A549 treated with GW870086 at 1 μM for 4 hours (cell line): ENCODE data around the gene AFAP1L2. TPM values are rescaled to one million over a fixed set of nuclear protein-coding genes. Genes with fewer than 3 reads are reported as not detected.

Experiments used
- total RNA-seq: library from RNA; stranded (reverse); fragments of 200-300 nt; extraction: Qiagen RNA extraction; gene quantifications from 5 replicates; pipeline ENCODE4 v1.2.3, GENCODE V29; 2022; ENCODE audit warnings: low read depth

Gene AFAP1L2, protein sequence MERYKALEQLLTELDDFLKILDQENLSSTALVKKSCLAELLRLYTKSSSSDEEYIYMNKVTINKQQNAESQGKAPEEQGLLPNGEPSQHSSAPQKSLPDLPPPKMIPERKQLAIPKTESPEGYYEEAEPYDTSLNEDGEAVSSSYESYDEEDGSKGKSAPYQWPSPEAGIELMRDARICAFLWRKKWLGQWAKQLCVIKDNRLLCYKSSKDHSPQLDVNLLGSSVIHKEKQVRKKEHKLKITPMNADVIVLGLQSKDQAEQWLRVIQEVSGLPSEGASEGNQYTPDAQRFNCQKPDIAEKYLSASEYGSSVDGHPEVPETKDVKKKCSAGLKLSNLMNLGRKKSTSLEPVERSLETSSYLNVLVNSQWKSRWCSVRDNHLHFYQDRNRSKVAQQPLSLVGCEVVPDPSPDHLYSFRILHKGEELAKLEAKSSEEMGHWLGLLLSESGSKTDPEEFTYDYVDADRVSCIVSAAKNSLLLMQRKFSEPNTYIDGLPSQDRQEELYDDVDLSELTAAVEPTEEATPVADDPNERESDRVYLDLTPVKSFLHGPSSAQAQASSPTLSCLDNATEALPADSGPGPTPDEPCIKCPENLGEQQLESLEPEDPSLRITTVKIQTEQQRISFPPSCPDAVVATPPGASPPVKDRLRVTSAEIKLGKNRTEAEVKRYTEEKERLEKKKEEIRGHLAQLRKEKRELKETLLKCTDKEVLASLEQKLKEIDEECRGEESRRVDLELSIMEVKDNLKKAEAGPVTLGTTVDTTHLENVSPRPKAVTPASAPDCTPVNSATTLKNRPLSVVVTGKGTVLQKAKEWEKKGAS
- total RNA-seq: 23.2 to 30.5 TPM (median 28.2 TPM) in 5 replicates

DNA sequence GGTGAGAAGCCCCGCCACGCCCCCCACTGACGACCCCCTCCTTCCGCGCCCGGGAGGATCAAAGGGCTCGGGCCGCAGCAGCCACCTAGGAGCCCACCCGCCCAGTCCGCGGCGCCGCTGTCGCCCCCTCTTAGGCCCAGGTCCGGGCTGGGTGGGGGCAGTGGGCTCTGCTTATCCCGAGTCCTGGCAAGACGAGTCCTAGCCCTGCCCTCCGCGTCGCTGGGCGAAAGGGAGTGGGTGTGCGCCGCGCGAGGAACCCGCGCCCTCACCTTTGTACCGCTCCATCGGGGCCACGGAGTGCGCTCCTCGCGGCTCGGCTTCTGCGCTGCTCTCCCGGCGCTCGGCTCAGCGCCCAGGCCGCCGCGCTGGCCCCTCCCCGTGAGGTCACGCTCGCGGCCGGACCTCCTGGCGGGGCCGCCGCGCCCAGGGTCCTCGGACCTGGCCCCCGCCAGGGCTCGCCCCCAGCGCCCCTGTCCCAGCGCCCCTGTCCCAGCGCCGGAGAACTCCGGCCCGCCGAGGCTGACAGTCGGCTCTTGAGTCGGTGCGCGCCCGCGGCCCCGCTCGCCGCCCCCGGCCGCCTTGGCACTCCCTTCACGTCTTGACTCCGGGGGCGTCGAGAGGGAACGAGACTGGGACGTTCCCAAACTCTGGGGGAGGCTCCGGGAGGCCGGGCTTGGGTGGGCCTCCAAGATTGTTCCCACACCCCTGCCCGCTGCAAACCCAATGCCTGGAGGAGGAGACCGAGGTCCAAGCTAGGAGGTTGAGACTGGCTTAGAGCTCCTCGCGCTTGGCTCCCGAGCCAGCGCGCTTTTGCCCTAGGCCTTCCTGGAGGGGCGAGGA, at the start of gene AFAP1L2:
AFAP1L2 (minus strand) TSS at position 332 of the 840 bp plus-strand sequence; CDS start at position 285, 47 bp downstream.

Other genes with a start within 250 kb of the AFAP1L2 start
- 2.8 to 6.2 TPM (median 5.4 TPM) in 5 replicates for gene CCDC186, start 230.3 kb downstream of the AFAP1L2 start, total RNA-seq
- gene TDRD1, start 225.1 kb downstream of the AFAP1L2 start, total RNA-seq: not detected in 5 replicates
- 0.05 TPM in 1 of 5 replicates, not detected in the others for gene VWA2, start 165.2 kb downstream of the AFAP1L2 start, total RNA-seq